Measurements from ENCODE around the gene CDC42. TPM values are rescaled to one million over a fixed set of nuclear protein-coding genes. Genes with fewer than 3 reads are reported as not detected.

Gene CDC42
- total and polyA plus RNA-seq, 5 donors from 2014 or later: 290 to 513 (median 376) TPM

DNA sequence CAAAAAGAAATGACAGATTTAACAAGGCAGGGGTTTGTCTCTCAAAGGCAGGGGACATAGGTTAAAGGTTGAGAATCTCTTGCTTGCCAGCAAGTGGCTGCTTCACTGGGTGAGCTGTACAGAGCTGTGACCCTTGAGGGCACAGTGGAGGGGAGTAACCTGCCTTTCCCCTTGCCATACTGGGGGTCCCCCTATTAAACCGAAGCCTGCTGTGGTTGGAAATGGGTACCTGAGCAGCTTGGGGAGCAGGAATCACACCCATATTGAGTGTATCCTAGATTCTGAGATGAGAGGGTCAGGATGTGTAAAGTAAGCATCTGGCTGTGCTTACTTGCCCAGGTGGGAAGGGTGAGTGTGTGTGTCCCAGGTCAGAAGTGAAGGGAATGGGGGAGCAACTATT is 58.6 kb downstream of the CDC42 start:
- DNase-seq (no peak), ATAC-seq (ENCODE audit: low read depth in 2 of 2) (no peak)
- H3K27ac ChIP-seq (ENCODE audit: insufficient read depth, low read length, poor library complexity, severe bottlenecking): no peak overlapping the region
- no peaks in the 10 kb centered on the region for H3K27me3 ChIP-seq (ENCODE audit: control insufficient read depth, insufficient read depth, low read length)
- H3K4me3 Mint-ChIP-seq: no peak overlapping the region
- H3K4me1 ChIP-seq (ENCODE audit: control insufficient read depth, insufficient read depth, low read length, poor library complexity, severe bottlenecking): no peaks in the 10 kb centered on the region
- no peak overlapping the region for H3K4me3 ChIP-seq (ENCODE audit: low read depth, low read length)
- no peaks in the 10 kb centered on the region for H3K27me3 Mint-ChIP-seq
- H3K4me1 Mint-ChIP-seq: peaks cover 4 to 56% (median 25%) of the 10 kb centered on the region in 4 donors
- no peaks in the 10 kb centered on the region for H3K9me3 Mint-ChIP-seq
- peaks cover 16% of the 10 kb centered on the region for H3K36me3 Mint-ChIP-seq
- no peaks in the 10 kb centered on the region for H3K9me3 ChIP-seq (ENCODE audit: control insufficient read depth in 2 of 2, low read length in 2 of 2)
- H3K27ac Mint-ChIP-seq: peak overlapping the region in 2 of 3 donors; percentile 32 to 36
- peaks cover 62% of the 10 kb centered on the region for H3K36me3 ChIP-seq (ENCODE audit: control insufficient read depth, insufficient read depth, low read length)

DNA sequence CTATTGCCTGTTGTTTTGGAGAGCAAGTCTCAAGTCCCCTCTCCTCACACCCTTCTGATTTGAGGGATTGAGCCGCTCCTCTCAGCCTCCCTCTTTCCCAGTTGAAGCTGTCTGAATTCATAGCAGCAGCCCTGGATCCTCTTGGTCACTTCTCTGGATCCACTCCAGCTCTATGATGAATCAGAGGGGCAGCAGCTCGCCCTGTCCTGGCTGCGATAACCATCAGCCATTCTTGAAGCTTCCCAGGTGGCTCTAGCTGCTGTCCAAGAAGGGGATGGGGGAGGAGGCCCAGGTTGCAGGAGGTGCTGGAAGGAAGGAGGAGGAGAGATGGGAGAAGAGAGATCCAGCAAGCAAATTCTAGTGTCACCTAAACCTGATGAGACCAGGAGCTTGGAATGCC is 59.1 kb downstream of the CDC42 start:
- H3K27ac Mint-ChIP-seq: peak overlapping the region in 2 of 3 donors; percentile 88 to 91
- H3K27me3 Mint-ChIP-seq: no peaks in the 10 kb centered on the region
- no peak overlapping the region for H3K4me3 ChIP-seq (ENCODE audit: low read depth, low read length)
- peaks cover 4 to 51% (median 22%) of the 10 kb centered on the region in 4 donors for H3K4me1 Mint-ChIP-seq
- no peak overlapping the region for H3K27ac ChIP-seq (ENCODE audit: insufficient read depth, low read length, poor library complexity, severe bottlenecking)
- no peak for ATAC-seq (ENCODE audit: low read depth in 2 of 2)
- no peaks in the 10 kb centered on the region for H3K9me3 ChIP-seq (ENCODE audit: control insufficient read depth in 2 of 2, low read length in 2 of 2)
- peaks cover 59% of the 10 kb centered on the region for H3K36me3 ChIP-seq (ENCODE audit: control insufficient read depth, insufficient read depth, low read length)
- H3K4me1 ChIP-seq (ENCODE audit: control insufficient read depth, insufficient read depth, low read length, poor library complexity, severe bottlenecking): no peaks in the 10 kb centered on the region
- H3K9me3 Mint-ChIP-seq: no peaks in the 10 kb centered on the region
- no peaks in the 10 kb centered on the region for H3K27me3 ChIP-seq (ENCODE audit: control insufficient read depth, insufficient read depth, low read length)
- no peak for DNase-seq
- H3K4me3 Mint-ChIP-seq: no peak overlapping the region
- H3K36me3 Mint-ChIP-seq: peaks cover 16% of the 10 kb centered on the region

- Mint-ChIP-seq H3K27ac (peak overlapping the region in 2 of 3 donors; percentile 80 to 84), H3K36me3 (peaks cover 16% of the 10 kb centered on the region), H3K4me3 (no peak overlapping the region), H3K9me3 (no peaks in the 10 kb centered on the region), H3K27me3 (no peaks in the 10 kb centered on the region), H3K4me1 (peaks cover 4 to 47% (median 23%) of the 10 kb centered on the region in 4 donors)
- Histone ChIP-seq H3K4me3 (ENCODE audit: low read depth, low read length) (no peak overlapping the region), H3K4me1 (ENCODE audit: control insufficient read depth, insufficient read depth, low read length, poor library complexity, severe bottlenecking) (no peaks in the 10 kb centered on the region), H3K9me3 (ENCODE audit: control insufficient read depth in 2 of 2, low read length in 2 of 2) (no peaks in the 10 kb centered on the region), H3K27ac (ENCODE audit: insufficient read depth, low read length, poor library complexity, severe bottlenecking) (no peak overlapping the region), H3K27me3 (ENCODE audit: control insufficient read depth, insufficient read depth, low read length) (no peaks in the 10 kb centered on the region), H3K36me3 (ENCODE audit: control insufficient read depth, insufficient read depth, low read length) (peaks cover 61% of the 10 kb centered on the region)
- DNase-seq (no peak), ATAC-seq (ENCODE audit: low read depth in 2 of 2) (no peak)
These were observed 60.0 kb downstream of the CDC42 start for GRCh38 chr1:22112554-22112953.

- H3K27me3 Mint-ChIP-seq: no peaks in the 10 kb centered on the region
- peak overlapping the region; percentile 48 to 84 (median 63) for H3K27ac Mint-ChIP-seq
- peaks cover 46% of the 10 kb centered on the region for H3K36me3 ChIP-seq (ENCODE audit: control insufficient read depth, insufficient read depth, low read length)
- no peak for DNase-seq
- ATAC-seq (ENCODE audit: low read depth in 2 of 2): no peak
- H3K27me3 ChIP-seq (ENCODE audit: control insufficient read depth, insufficient read depth, low read length): no peaks in the 10 kb centered on the region
- no peak overlapping the region for H3K4me3 ChIP-seq (ENCODE audit: low read depth, low read length)
- no peak overlapping the region for H3K4me3 Mint-ChIP-seq
- no peaks in the 10 kb centered on the region for H3K9me3 ChIP-seq (ENCODE audit: control insufficient read depth in 2 of 2, low read length in 2 of 2)
- H3K36me3 Mint-ChIP-seq: peaks cover 21% of the 10 kb centered on the region
- H3K4me1 Mint-ChIP-seq: peaks cover 4 to 30% (median 16%) of the 10 kb centered on the region in 4 donors
- H3K9me3 Mint-ChIP-seq: no peaks in the 10 kb centered on the region
- H3K4me1 ChIP-seq (ENCODE audit: control insufficient read depth, insufficient read depth, low read length, poor library complexity, severe bottlenecking): no peaks in the 10 kb centered on the region
- no peak overlapping the region for H3K27ac ChIP-seq (ENCODE audit: insufficient read depth, low read length, poor library complexity, severe bottlenecking)
These were observed 61.8 kb downstream of the CDC42 start for GRCh38 chr1:22114083-22115012.

DNA sequence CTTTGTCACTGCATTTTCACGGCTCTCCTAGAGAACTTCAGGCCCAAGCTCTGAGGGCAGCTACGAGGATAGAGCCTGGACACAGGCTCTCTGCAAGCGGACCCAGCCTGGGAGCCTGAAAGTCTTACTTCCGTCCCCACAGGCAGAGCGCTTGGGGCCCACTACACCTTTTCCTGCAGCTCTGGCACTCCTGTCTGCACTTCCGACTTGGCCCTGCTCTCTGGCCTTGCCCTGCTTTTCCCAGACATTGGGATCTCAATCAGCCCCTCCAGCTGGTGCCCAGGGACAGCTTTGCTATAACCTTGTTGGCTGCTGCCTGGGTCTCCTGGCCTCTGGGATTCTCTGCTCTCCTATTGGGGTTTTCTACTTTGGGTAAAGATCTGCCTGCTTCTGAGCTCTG is 62.8 kb downstream of the CDC42 start:
- no peak for ATAC-seq (ENCODE audit: low read depth in 2 of 2)
- Histone ChIP-seq H3K36me3 (ENCODE audit: control insufficient read depth, insufficient read depth, low read length) (peaks cover 49% of the 10 kb centered on the region), H3K9me3 (ENCODE audit: control insufficient read depth in 2 of 2, low read length in 2 of 2) (no peaks in the 10 kb centered on the region), H3K4me3 (ENCODE audit: low read depth, low read length) (no peak overlapping the region), H3K27ac (ENCODE audit: insufficient read depth, low read length, poor library complexity, severe bottlenecking) (no peak overlapping the region), H3K4me1 (ENCODE audit: control insufficient read depth, insufficient read depth, low read length, poor library complexity, severe bottlenecking) (no peaks in the 10 kb centered on the region), H3K27me3 (ENCODE audit: control insufficient read depth, insufficient read depth, low read length) (no peaks in the 10 kb centered on the region)
- H3K9me3 Mint-ChIP-seq: no peaks in the 10 kb centered on the region
- peaks cover 4 to 29% (median 17%) of the 10 kb centered on the region in 4 donors for H3K4me1 Mint-ChIP-seq
- no peak for DNase-seq
- peak overlapping the region; percentile 48 to 94 (median 84) for H3K27ac Mint-ChIP-seq
- peaks cover 24% of the 10 kb centered on the region for H3K36me3 Mint-ChIP-seq
- H3K27me3 Mint-ChIP-seq: no peaks in the 10 kb centered on the region
- H3K4me3 Mint-ChIP-seq: no peak overlapping the region

- Histone ChIP-seq H3K36me3 (ENCODE audit: control insufficient read depth, insufficient read depth, low read length) (peaks cover 39% of the 10 kb centered on the region), H3K27ac (ENCODE audit: insufficient read depth, low read length, poor library complexity, severe bottlenecking) (no peak overlapping the region), H3K27me3 (ENCODE audit: control insufficient read depth, insufficient read depth, low read length) (no peaks in the 10 kb centered on the region), H3K4me1 (ENCODE audit: control insufficient read depth, insufficient read depth, low read length, poor library complexity, severe bottlenecking) (no peaks in the 10 kb centered on the region), H3K4me3 (ENCODE audit: low read depth, low read length) (no peak overlapping the region), H3K9me3 (ENCODE audit: control insufficient read depth in 2 of 2, low read length in 2 of 2) (no peaks in the 10 kb centered on the region)
- no peaks in the 10 kb centered on the region for H3K27me3 Mint-ChIP-seq
- ATAC-seq (ENCODE audit: low read depth in 2 of 2) (no peak), DNase-seq (no peak)
- peak overlapping the region in 1 of 4 donors; percentile 40 for H3K4me3 Mint-ChIP-seq
- peaks cover 4 to 24% (median 16%) of the 10 kb centered on the region in 4 donors for H3K4me1 Mint-ChIP-seq
- H3K9me3 Mint-ChIP-seq: no peaks in the 10 kb centered on the region
- peaks cover 24% of the 10 kb centered on the region for H3K36me3 Mint-ChIP-seq
- H3K27ac Mint-ChIP-seq: no peak overlapping the region
These were observed 64.7 kb downstream of the CDC42 start for GRCh38 chr1:22117238-22117637.

DNA sequence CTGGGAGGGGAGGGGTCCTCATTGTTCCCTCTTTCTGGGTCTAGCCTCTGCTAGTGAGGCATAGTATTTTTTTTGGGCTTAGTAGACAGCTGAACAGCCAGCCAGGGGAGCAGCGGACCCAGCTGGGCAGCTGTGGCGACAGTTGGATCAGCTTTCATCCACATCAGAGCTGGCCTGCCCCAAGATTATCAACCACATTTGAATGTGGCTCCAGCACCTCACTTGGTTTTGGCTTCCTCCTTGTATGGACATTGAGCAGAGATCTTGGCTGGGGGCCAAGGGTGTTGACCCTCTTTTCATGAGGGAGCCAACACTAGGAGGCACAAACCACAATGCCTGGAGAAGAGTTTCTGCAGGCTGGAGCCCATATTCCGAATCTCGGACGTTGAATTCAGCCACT is 65.3 kb downstream of the CDC42 start:
- no peaks in the 10 kb centered on the region for H3K27me3 Mint-ChIP-seq
- DNase-seq: no peak

More for the DNA sequence above, 65.3 kb downstream of the CDC42 start:
- no peak overlapping the region for H3K27ac ChIP-seq (ENCODE audit: insufficient read depth, low read length, poor library complexity, severe bottlenecking)
- H3K9me3 ChIP-seq (ENCODE audit: control insufficient read depth in 2 of 2, low read length in 2 of 2): no peaks in the 10 kb centered on the region
- H3K27me3 ChIP-seq (ENCODE audit: control insufficient read depth, insufficient read depth, low read length): no peaks in the 10 kb centered on the region
- Mint-ChIP-seq H3K4me1 (peaks cover 4 to 22% (median 16%) of the 10 kb centered on the region in 4 donors), H3K27ac (no peak overlapping the region), H3K9me3 (no peaks in the 10 kb centered on the region), H3K4me3 (no peak overlapping the region), H3K36me3 (peaks cover 24% of the 10 kb centered on the region)
- H3K36me3 ChIP-seq (ENCODE audit: control insufficient read depth, insufficient read depth, low read length): peaks cover 33% of the 10 kb centered on the region
- H3K4me1 ChIP-seq (ENCODE audit: control insufficient read depth, insufficient read depth, low read length, poor library complexity, severe bottlenecking): no peaks in the 10 kb centered on the region
- H3K4me3 ChIP-seq (ENCODE audit: low read depth, low read length): no peak overlapping the region
- ATAC-seq (ENCODE audit: low read depth in 2 of 2): no peak

Data from CD4-positive, CD25-positive, alpha-beta regulatory T cell (primary cell).